Activated T-helper 2 cell treated with anti-CD3 and anti-CD28 coated beads, Interferon-gamma antibody, Interleukin-2, Interleukin-4, amounts not matched to agents 10 μg/mL and 5 μg/mL and 100 μg/mL, durations not matched to agents 14 hours and 24 hours and 36 hours (primary cell): ENCODE results near the gene MORN5. TPM values are rescaled to one million over a fixed set of nuclear protein-coding genes. Genes with fewer than 3 reads are reported as not detected.

Source experiments
- DNase-seq: peaks from one replicate; pipeline ENCODE4 v3.0.0; 2021; ENCODE audit warnings: low spot score
- H3K27ac Mint-ChIP-seq: one replicate; pipeline ENCODE4 v1.8.0; 2021; ENCODE audit warnings: mixed read lengths
- H3K27me3 Mint-ChIP-seq: one replicate; pipeline ENCODE4 v1.8.0; 2021; ENCODE audit warnings: low read depth, mixed read lengths
- H3K36me3 Mint-ChIP-seq: one replicate; pipeline ENCODE4 v1.8.0; 2021; ENCODE audit warnings: low read depth, mixed read lengths
- H3K4me1 Mint-ChIP-seq: one replicate; pipeline ENCODE4 v1.8.0; 2021; ENCODE audit warnings: low read depth, mixed read lengths
- H3K4me3 Mint-ChIP-seq: one replicate; pipeline ENCODE4 v1.8.0; 2021; ENCODE audit warnings: low read depth, mild to moderate bottlenecking, moderate library complexity, mixed read lengths
- H3K9me3 Mint-ChIP-seq: one replicate; pipeline ENCODE4 v1.8.0; 2021; ENCODE audit warnings: mixed read lengths
- intact Hi-C: fragments of 100-400 bp; cut with micrococcal nuclease; formaldehyde crosslinking; loops from one replicate; pipeline ENCODE4 v1.15.1; 2023
- total RNA-seq: library from RNA; stranded (reverse); gene quantifications from 2 replicates; pipeline ENCODE4 v1.2.3, GENCODE V29; 2022

The MORN5 gene
- total RNA-seq, 1 donor from 2014 or later: not detected

- H3K4me3 Mint-ChIP-seq: no peak overlapping the region
- H3K4me1 Mint-ChIP-seq: no peaks in the 10 kb centered on the region
- DNase-seq: no peak
- intact Hi-C loops: no loop called here
- H3K27me3 Mint-ChIP-seq: peaks cover 17% of the 10 kb centered on the region
- H3K9me3 Mint-ChIP-seq: no peaks in the 10 kb centered on the region
- no peak overlapping the region for H3K27ac Mint-ChIP-seq
- H3K36me3 Mint-ChIP-seq: no peaks in the 10 kb centered on the region
These were observed 12.4 kb downstream of the MORN5 start for GRCh38 chr9:122172131-122172530.

GRCh38 chr9:122173670-122174069 lies 14.0 kb downstream of the MORN5 start:
- Mint-ChIP-seq H3K4me3 (no peak overlapping the region), H3K4me1 (no peaks in the 10 kb centered on the region)

GRCh38 chr9:122176916-122177315 lies 17.2 kb downstream of the MORN5 start:
- H3K36me3 Mint-ChIP-seq: no peaks in the 10 kb centered on the region
- no peak for DNase-seq
- no peak overlapping the region for H3K4me3 Mint-ChIP-seq
- peaks cover 14% of the 10 kb centered on the region for H3K27me3 Mint-ChIP-seq
- intact Hi-C loops: no loop called here
- no peak overlapping the region for H3K27ac Mint-ChIP-seq
- no peaks in the 10 kb centered on the region for H3K4me1 Mint-ChIP-seq
- H3K9me3 Mint-ChIP-seq: no peaks in the 10 kb centered on the region

More at GRCh38 chr9:122173670-122174069, 14.0 kb downstream of the MORN5 start:
- Mint-ChIP-seq H3K27me3 (peaks cover 16% of the 10 kb centered on the region), H3K9me3 (no peaks in the 10 kb centered on the region), H3K36me3 (no peaks in the 10 kb centered on the region), H3K27ac (no peak overlapping the region)
- intact Hi-C loops: no loop called here
- DNase-seq: no peak

GRCh38 chr9:122179054-122179689 lies 19.5 kb downstream of the MORN5 start:
- Mint-ChIP-seq H3K27me3 (peaks cover 12% of the 10 kb centered on the region), H3K36me3 (no peaks in the 10 kb centered on the region), H3K4me1 (no peaks in the 10 kb centered on the region), H3K4me3 (no peak overlapping the region), H3K27ac (no peak overlapping the region), H3K9me3 (no peaks in the 10 kb centered on the region)
- intact Hi-C loops: no loop called here
- DNase-seq: no peak

GRCh38 chr9:122179690-122180074 lies 20.0 kb downstream of the MORN5 start:
- DNase-seq: no peak
- Mint-ChIP-seq H3K36me3 (no peaks in the 10 kb centered on the region), H3K27me3 (peaks cover 12% of the 10 kb centered on the region), H3K4me1 (no peaks in the 10 kb centered on the region), H3K4me3 (no peak overlapping the region), H3K27ac (no peak overlapping the region), H3K9me3 (no peaks in the 10 kb centered on the region)
- intact Hi-C loops: no loop called here

- Mint-ChIP-seq H3K27ac (no peak overlapping the region), H3K9me3 (no peaks in the 10 kb centered on the region), H3K36me3 (no peaks in the 10 kb centered on the region), H3K4me3 (no peak overlapping the region), H3K27me3 (peaks cover 12% of the 10 kb centered on the region), H3K4me1 (no peaks in the 10 kb centered on the region)
- no peak for DNase-seq
- intact Hi-C loops: no loop called here
These were observed 20.9 kb downstream of the MORN5 start for GRCh38 chr9:122180633-122181032.

GRCh38 chr9:122183501-122183900 lies 23.8 kb downstream of the MORN5 start:
- Mint-ChIP-seq H3K36me3 (no peaks in the 10 kb centered on the region), H3K9me3 (no peaks in the 10 kb centered on the region), H3K4me1 (no peaks in the 10 kb centered on the region), H3K27ac (no peak overlapping the region), H3K27me3 (peaks cover 11% of the 10 kb centered on the region), H3K4me3 (no peak overlapping the region)
- no peak for DNase-seq
- intact Hi-C loops: no loop called here

GRCh38 chr9:122184551-122184950 lies 24.8 kb downstream of the MORN5 start:
- Mint-ChIP-seq H3K27ac (no peak overlapping the region), H3K27me3 (peaks cover 4% of the 10 kb centered on the region), H3K4me3 (no peak overlapping the region), H3K9me3 (no peaks in the 10 kb centered on the region), H3K4me1 (no peaks in the 10 kb centered on the region), H3K36me3 (no peaks in the 10 kb centered on the region)
- intact Hi-C loops: no loop called here
- no peak for DNase-seq

GRCh38 chr9:122186301-122186700 lies 26.6 kb downstream of the MORN5 start:
- Mint-ChIP-seq H3K9me3 (no peaks in the 10 kb centered on the region), H3K4me1 (no peaks in the 10 kb centered on the region), H3K27ac (no peak overlapping the region), H3K4me3 (no peak overlapping the region), H3K36me3 (no peaks in the 10 kb centered on the region), H3K27me3 (peaks cover 4% of the 10 kb centered on the region)
- intact Hi-C loops: no loop called here
- no peak for DNase-seq

GRCh38 chr9:122186777-122187470 lies 27.2 kb downstream of the MORN5 start:
- intact Hi-C loops: no loop called here

GRCh38 chr9:122188369-122188768 lies 28.7 kb downstream of the MORN5 start:
- intact Hi-C loops: no loop called here
- DNase-seq: no peak
- Mint-ChIP-seq H3K36me3 (no peaks in the 10 kb centered on the region), H3K4me3 (no peak overlapping the region), H3K4me1 (no peaks in the 10 kb centered on the region), H3K27me3 (peaks cover 1% of the 10 kb centered on the region), H3K9me3 (no peaks in the 10 kb centered on the region), H3K27ac (no peak overlapping the region)

More at GRCh38 chr9:122186777-122187470, 27.2 kb downstream of the MORN5 start:
- Mint-ChIP-seq H3K4me3 (no peak overlapping the region), H3K27ac (no peak overlapping the region), H3K36me3 (no peaks in the 10 kb centered on the region), H3K9me3 (no peaks in the 10 kb centered on the region), H3K4me1 (no peaks in the 10 kb centered on the region), H3K27me3 (peaks cover 4% of the 10 kb centered on the region)
- no peak for DNase-seq

GRCh38 chr9:122190597-122191381 lies 31.1 kb downstream of the MORN5 start:
- Mint-ChIP-seq H3K9me3 (no peaks in the 10 kb centered on the region), H3K36me3 (no peaks in the 10 kb centered on the region), H3K4me1 (no peaks in the 10 kb centered on the region), H3K4me3 (no peak overlapping the region), H3K27me3 (no peaks in the 10 kb centered on the region), H3K27ac (no peak overlapping the region)
- intact Hi-C loops: no loop called here
- no peak for DNase-seq

- Mint-ChIP-seq H3K27ac (no peak overlapping the region), H3K27me3 (no peaks in the 10 kb centered on the region), H3K36me3 (no peaks in the 10 kb centered on the region), H3K4me3 (no peak overlapping the region), H3K9me3 (no peaks in the 10 kb centered on the region), H3K4me1 (no peaks in the 10 kb centered on the region)
- intact Hi-C loops: no loop called here
- DNase-seq: no peak
These were observed 31.9 kb downstream of the MORN5 start for GRCh38 chr9:122191584-122191983.
